Rectal smooth muscle tissue (tissue), 1 donor: ENCODE data around the gene ITGA6.
"Not testable (repeated sequence)": the region's sequence is repeated elsewhere in the genome, so short reads cannot be mapped to it uniquely, and the experiment has no call there.

ENCODE experiments used
- H3K27ac ChIP-seq: one replicate; pipeline ENCODE4 v1.7.0; 2013; ENCODE audit warnings: low read depth, low read length, inconsistent platforms
- H3K27me3 ChIP-seq: one replicate; pipeline ENCODE4 v1.7.0; 2013; ENCODE audit warnings: low read length; ENCODE audit not compliant: control insufficient read depth, insufficient read depth
- H3K36me3 ChIP-seq: one replicate; pipeline ENCODE4 v1.7.0; 2013; ENCODE audit warnings: low read length; ENCODE audit not compliant: control insufficient read depth, insufficient read depth
- H3K4me1 ChIP-seq: one replicate; pipeline ENCODE4 v1.7.0; 2013; ENCODE audit warnings: low read length; ENCODE audit not compliant: control insufficient read depth, insufficient read depth
- H3K4me3 ChIP-seq: one replicate; pipeline ENCODE4 v1.7.0; 2013; ENCODE audit warnings: low read length
- H3K9ac ChIP-seq: one replicate; pipeline ENCODE4 v1.7.0; 2013; ENCODE audit warnings: low read length

ITGA6 gene

DNA sequence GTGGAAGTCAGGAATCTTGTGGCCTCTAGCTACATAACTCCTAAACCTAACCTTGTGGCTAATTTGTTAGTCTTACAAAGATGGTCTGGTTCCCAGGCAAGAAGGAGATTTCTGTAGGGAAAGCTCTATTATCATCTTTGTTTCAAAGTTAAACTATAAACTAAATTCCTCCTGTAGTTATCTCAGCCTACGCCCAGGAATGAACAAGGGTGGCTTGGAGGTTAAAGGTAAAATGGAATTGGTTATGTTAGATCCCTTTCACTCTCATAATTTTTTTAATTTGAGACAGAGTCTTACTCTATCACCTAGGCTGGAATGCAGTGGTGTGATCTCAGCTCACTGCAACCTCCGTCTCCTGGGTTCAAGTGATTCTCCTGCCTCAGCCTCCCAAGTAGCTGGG lies 103.9 kb downstream of the ITGA6 start:
- H3K27me3 ChIP-seq: no peaks in the 10 kb centered on the region
- H3K36me3 ChIP-seq: no peaks in the 10 kb centered on the region
- H3K27ac ChIP-seq: no peak overlapping the region
- H3K4me1 ChIP-seq: no peaks in the 10 kb centered on the region
- H3K4me3 ChIP-seq: no peak overlapping the region
- no peak overlapping the region for H3K9ac ChIP-seq

DNA sequence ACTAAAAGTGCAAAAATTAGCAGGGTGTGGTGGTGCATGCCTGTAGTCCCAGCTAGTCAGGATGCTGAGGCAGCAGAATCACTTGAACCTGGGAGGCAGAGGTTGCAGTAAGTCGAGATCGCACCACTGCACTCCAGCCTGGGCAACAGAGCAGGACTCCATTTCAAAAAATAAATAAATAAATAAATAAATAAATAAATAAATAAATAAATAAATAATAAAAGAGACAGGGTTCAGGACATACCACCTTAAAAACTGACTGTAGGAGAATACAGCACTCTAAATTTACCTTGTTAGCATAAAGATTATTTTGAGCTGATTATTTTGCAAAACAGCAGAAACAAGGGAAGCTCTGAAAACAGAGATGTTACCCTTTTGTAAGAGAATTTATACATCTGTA lies 105.1 kb downstream of the ITGA6 start:
- H3K4me3 ChIP-seq, H3K4me1 ChIP-seq, H3K27me3 ChIP-seq, H3K9ac ChIP-seq, H3K27ac ChIP-seq, H3K36me3 ChIP-seq: not testable (repeated sequence)

DNA sequence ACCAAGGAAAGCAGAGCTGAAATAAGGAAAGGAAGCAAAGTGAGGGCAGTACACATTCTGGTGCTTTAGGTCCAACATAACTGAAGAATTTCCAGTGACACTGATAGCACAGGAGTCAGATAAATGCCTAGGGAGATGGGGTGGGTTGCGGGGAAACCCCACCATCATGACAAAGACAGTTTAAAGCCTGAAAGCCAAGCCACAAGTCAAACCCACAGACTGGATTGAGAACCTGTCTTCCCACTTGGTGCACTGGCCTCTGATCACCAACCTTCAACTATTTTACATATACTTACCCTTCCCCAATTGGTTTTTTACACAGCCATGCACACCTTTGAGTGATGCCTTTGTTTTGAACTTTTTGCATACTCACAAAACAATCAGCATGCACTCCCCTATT lies 106.3 kb downstream of the ITGA6 start:
- Histone ChIP-seq H3K27ac (no peak overlapping the region), H3K4me1 (no peaks in the 10 kb centered on the region), H3K4me3 (no peak overlapping the region), H3K27me3 (no peaks in the 10 kb centered on the region), H3K9ac (no peak overlapping the region), H3K36me3 (no peaks in the 10 kb centered on the region)

DNA sequence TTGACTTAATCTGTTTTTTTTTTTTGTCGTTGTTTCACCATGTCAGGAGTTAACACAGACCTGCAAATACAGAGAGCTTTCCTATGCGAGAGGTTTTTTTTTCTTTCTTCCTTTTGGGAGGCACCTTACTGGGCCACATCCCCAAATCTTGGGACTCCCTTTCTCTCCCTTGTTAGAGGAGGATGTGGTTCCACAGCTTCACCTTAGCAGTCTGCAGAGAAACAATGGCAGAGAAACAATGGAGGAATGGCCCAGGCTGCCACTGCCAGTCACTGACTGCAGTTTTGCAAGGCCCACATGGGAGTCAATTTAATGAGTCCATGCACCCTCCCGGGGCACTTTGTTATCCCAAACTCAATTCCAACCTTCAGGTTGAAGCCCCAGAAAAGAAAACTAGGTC lies 107.7 kb downstream of the ITGA6 start:
- H3K9ac ChIP-seq: no peak overlapping the region
- H3K27ac ChIP-seq: no peak overlapping the region
- no peak overlapping the region for H3K4me3 ChIP-seq
- no peaks in the 10 kb centered on the region for H3K36me3 ChIP-seq
- no peaks in the 10 kb centered on the region for H3K27me3 ChIP-seq
- no peaks in the 10 kb centered on the region for H3K4me1 ChIP-seq

DNA sequence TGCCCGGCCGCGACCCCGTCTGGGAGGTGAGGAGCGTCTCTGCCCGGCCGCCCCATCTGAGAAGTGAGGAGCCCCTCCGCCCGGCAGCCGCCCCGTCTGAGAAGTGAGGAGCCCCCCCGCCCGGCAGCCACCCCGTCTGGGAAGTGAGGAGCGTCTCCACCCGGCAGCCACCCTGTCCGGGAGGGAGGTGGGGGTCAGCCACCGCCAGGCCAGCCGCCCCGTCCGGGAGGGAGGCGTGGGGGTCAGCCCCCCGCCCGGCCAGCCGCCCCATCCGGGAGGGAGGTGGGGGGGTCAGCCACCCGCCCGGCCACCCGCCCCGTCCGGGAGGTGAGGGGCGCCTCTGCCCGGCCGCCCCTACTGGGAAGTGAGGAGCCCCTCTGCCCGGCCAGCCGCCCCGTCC lies 110.5 kb downstream of the ITGA6 start:
- not testable (repeated sequence) for H3K27ac ChIP-seq, H3K9ac ChIP-seq, H3K4me1 ChIP-seq, H3K4me3 ChIP-seq, H3K27me3 ChIP-seq, H3K36me3 ChIP-seq

DNA sequence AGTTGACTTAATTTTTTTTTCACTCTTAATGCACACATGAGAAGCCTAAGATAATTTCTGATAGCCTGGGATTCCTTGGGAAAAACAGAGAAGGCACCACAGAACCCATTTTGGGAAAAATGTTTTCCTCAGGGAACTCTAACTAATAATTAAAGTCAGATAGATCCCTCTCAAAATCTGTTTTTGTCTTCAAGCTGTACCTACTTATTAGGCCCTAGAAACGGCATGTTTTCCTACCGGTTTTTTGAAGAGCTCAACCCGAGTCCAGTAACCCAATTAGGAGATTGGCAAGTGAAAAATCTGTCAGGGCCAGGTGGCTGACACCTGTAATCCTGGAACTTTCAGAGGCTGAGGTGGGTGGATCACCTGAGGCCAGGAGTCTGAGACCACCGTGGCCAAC lies 112.4 kb downstream of the ITGA6 start:
- no peak overlapping the region for H3K9ac ChIP-seq
- no peak overlapping the region for H3K27ac ChIP-seq
- no peak overlapping the region for H3K4me3 ChIP-seq
- H3K4me1 ChIP-seq: no peaks in the 10 kb centered on the region
- H3K36me3 ChIP-seq: no peaks in the 10 kb centered on the region
- no peaks in the 10 kb centered on the region for H3K27me3 ChIP-seq

DNA sequence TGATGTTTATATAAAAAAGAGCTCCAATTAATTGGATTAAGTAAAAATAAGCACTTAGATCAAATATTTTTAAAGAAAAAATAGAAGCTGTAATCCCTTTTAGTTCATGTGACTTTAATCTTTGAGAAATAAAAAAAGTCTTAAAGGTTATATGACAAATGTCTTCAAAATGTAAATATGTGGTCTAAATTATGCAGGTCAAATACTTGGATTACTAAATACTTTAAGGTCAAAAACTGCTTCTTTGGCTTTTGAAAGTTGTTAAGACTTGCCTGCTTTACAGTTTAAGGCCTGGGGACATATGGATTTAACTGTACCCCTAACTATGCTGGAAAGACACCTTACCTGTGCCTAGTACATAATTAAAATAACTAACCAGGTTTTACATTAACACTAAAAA lies 113.0 kb downstream of the ITGA6 start:
- Histone ChIP-seq H3K27ac (no peak overlapping the region), H3K4me3 (no peak overlapping the region), H3K36me3 (no peaks in the 10 kb centered on the region), H3K9ac (no peak overlapping the region), H3K27me3 (no peaks in the 10 kb centered on the region), H3K4me1 (no peaks in the 10 kb centered on the region)

DNA sequence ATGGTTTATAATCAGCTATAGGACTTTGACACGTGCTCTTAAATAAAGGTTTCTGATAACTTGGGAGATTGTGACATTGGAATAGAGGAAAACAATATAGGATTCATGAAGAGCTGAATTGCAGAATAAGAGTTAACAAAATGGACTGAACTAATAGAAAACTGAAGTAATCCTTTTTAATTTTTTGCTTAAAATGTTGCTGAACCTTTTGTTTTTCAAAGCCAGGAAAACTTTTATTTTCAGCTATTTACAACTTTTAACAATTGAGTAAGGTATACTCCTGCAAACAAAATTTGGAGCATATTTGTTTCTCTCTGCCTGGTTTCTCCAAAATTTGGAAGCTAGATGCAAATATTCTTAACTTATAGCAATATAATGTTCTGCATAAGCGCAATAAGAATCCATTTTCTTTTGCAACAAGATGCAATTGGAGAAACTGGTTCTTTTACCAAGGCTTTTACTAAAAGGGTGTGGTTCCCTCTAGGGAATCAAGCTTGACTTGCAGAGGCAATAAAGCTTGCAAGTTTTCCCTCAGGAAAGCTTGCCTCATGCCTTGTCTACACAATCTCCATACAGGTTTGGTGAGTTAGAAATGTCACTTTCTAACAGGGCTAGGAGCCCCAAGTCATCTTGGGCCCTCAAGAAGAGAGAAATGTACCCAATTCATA lies 118.2 kb downstream of the ITGA6 start:
- H3K36me3 ChIP-seq: no peaks in the 10 kb centered on the region
- H3K4me3 ChIP-seq: no peak overlapping the region
- no peak overlapping the region for H3K27ac ChIP-seq
- no peaks in the 10 kb centered on the region for H3K27me3 ChIP-seq
- H3K4me1 ChIP-seq: no peaks in the 10 kb centered on the region
- no peak overlapping the region for H3K9ac ChIP-seq

DNA sequence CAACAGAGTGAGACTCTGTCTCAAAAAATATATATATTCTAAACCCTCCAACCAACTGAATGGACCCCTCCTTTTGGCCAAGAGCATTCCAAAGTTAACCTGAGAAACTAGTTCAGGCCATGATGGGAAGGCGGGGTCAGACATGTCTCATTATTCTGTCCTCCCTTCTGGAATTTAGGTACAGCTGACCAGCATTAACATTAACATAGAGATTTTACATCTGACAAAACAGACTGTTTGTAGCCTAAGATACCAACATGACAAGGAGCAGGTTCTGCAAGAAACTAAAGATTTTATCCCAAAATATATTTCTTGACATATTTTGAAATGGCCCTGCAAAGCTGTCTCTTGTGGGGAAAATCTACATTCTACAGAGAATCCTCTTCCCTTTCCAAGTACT lies 121.7 kb downstream of the ITGA6 start:
- H3K9ac ChIP-seq: no peak overlapping the region
- H3K4me3 ChIP-seq: no peak overlapping the region
- H3K27me3 ChIP-seq: no peaks in the 10 kb centered on the region
- no peaks in the 10 kb centered on the region for H3K4me1 ChIP-seq
- H3K36me3 ChIP-seq: no peaks in the 10 kb centered on the region
- no peak overlapping the region for H3K27ac ChIP-seq

DNA sequence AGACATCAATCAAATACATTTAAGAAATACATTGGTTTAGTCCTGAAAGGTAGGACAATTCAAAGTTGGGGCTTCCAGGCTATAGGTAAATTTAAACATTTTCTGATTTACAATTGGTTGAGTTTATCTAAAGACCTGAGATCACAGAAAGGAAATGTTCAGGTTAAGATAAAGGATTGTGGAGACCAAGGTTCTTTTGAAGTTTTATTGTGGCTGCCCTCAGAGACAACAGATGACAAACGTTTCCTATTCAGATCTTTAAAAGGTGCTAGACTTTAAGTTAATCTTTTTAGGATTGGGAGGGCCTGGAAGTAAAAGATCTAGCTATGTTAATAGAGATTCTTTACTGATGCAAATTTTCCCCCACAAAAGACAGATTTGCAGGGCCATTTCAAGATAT lies 122.4 kb downstream of the ITGA6 start:
- H3K4me1 ChIP-seq, H3K9ac ChIP-seq, H3K27ac ChIP-seq, H3K27me3 ChIP-seq, H3K4me3 ChIP-seq, H3K36me3 ChIP-seq: not testable (repeated sequence)

DNA sequence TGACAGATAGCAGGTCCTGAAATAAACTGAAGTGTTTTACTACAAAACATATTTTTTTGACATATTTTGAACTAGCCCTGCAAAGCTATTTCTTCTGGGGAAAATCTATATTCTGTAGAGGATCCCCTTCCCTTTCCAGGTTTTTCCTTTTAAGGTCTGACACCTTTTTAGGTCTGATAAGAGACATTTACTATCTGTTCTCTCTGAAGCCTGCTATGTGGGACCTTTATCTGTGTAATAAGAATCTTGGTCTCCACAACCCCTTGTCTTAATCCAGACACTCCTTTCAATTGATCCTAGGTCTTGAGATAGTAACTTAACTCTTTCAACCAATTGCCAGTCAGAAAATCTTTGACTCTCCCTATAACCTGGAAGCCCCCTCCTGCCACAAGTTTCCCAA lies 123.0 kb downstream of the ITGA6 start:
- H3K36me3 ChIP-seq: no peaks in the 10 kb centered on the region
- no peak overlapping the region for H3K9ac ChIP-seq
- no peak overlapping the region for H3K4me3 ChIP-seq
- H3K27ac ChIP-seq: no peak overlapping the region
- no peaks in the 10 kb centered on the region for H3K27me3 ChIP-seq
- no peaks in the 10 kb centered on the region for H3K4me1 ChIP-seq

DNA sequence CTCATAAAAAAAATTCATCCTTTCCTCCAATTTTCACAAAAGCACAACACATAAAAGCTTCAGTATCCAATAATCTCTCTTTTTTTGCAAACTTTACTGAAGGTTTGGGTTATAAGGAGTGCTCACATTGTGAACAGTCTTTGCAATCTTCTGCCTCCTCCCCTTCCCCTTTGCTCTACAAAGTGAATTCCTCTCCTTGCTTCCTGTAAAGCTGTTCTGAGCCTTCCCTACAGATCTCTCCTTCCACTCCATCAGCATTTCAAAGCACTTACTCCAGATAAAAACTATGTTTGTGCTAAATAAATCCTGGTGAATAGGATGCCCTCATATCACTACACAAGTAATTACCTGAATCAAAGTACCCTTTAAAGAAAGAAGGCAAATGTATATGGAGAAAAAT lies 123.9 kb downstream of the ITGA6 start:
- Histone ChIP-seq H3K27me3 (no peaks in the 10 kb centered on the region), H3K36me3 (no peaks in the 10 kb centered on the region), H3K9ac (no peak overlapping the region), H3K4me1 (no peaks in the 10 kb centered on the region), H3K27ac (no peak overlapping the region), H3K4me3 (no peak overlapping the region)

DNA sequence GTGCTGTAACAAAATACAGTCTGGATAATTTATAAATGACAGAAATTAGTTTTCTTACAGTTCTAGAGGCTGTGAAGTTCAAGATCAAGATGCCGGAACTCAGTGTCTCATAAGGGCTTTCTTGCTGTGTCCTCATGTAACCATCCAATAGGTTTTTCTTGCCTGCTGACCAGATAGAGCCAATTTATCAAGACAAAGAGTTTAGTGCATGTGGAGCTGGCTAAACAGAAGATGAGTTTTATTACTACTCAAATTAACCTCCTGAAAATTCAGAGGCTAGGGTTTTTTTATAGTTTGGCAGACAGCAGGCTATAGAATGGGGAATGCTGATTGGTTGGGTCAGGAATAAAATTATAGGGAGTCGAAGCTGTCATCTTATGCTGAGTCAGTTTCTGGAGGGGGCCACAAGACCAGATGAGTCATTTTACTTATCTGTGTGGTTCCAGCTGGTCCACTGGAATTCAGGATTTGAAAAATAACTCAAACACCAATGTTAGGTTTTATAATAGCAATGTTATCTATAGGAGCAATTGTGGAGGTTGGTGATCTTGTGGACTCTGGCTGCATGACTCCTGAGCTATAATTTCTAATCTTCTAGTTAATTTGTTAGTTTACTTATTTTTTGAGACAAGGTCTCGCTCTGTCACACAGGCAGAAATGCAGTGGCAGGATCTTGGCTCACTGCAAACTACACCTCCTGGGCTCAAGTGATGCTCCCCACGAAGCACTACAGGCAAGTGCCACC lies 125.3 kb downstream of the ITGA6 start:
- H3K27me3 ChIP-seq: no peaks in the 10 kb centered on the region
- H3K9ac ChIP-seq: no peak overlapping the region
- H3K4me1 ChIP-seq: peaks cover 5% of the 10 kb centered on the region
- no peak overlapping the region for H3K27ac ChIP-seq
- H3K4me3 ChIP-seq: no peak overlapping the region
- no peaks in the 10 kb centered on the region for H3K36me3 ChIP-seq
